ENCODE measurements around the gene LRRC8D. TPM values are rescaled to one million over a fixed set of nuclear protein-coding genes. Genes with fewer than 3 reads are reported as not detected.

Gene LRRC8D
- total RNA-seq, 2 donors from 2014 or later: 8.5 to 49.6 TPM

DNA sequence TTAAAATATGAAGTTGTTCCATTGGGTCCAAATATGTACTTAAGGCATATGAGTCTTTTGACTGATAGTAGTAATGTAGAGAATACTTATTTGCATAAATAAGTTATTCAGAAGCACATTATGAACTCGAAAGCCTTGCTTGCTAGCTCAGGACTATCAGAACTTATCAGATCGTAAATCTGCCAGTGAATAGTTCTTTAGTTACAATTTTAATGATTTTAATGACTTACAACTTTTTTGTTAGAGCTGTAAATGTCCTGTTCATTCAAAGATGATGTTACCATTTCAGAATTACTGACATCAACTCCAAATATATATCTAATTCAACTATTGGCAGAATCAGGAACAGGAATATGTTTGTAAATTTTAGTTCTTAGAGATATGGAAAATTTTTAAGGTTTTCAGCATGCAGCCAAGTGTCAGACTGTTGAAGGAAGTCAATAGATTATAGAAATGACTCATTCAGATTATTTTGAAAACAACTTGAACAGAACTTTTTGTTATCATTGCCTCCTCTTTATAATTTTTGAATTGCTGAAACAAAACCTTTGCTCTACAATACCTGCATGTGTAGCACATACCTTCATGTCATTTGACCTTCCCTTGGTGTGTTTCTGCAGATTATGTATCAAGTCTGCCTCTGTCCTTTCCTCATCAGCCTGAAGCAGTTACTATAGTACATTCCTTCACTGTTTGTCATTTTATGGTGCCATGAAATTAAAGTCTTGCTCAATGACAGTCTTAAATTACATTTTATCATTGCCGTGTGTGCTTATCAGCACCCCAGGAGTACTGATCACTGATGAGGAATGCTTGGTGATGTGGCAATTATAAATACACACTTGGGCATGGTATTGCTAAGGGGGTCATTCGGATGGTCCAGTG is 44.9 kb downstream of the LRRC8D start:
- DNase-seq (ENCODE audit: low spot score): no peak
- no peaks in the 10 kb centered on the region for H3K9me3 ChIP-seq
- no peak overlapping the region for H3K27ac ChIP-seq
- no peak for TF ChIP-seq POLR2A (IDR thresholded peaks at IDR 0.05)
- peak; percentile 18 for TF ChIP-seq POLR2AphosphoS5 (IDR thresholded peaks at IDR 0.05)
- intact Hi-C loops (cut with DNase I): no loop called here
- WGBS: 54% methylated on average over 4 of the region's 4 CpGs
- H3K27me3 ChIP-seq (replicated peaks; ENCODE audit: insufficient read depth): no peaks in the 10 kb centered on the region
- no peaks in the 10 kb centered on the region for H3K4me1 ChIP-seq (replicated peaks)
- H3K4me3 ChIP-seq: no peak overlapping the region
- H3K36me3 ChIP-seq: no peaks in the 10 kb centered on the region

DNA sequence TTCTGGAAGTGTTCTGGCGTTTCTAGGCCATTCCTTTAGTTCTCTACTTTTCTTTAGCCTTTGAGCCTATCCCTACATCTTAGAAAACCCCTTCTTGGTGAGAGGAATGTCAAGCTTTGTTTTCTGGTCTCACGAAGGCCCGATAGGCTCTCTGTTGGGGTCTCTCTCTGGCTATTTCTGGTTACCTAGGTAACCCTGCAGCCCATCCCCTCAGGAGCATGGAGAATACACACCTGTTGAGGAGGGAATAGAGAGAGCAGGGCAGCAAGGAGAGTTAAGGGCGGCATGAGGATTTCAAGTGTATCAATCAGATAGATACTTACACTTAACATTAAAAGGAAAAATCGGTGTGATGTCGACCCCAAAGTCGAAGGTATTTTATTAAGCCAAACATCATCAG is 45.7 kb downstream of the LRRC8D start:
- intact Hi-C loops (cut with DNase I): no loop called here
- WGBS: 94% methylated on average over 7 of the region's 7 CpGs
- Histone ChIP-seq H3K27ac (no peak overlapping the region), H3K9me3 (no peaks in the 10 kb centered on the region), H3K36me3 (no peaks in the 10 kb centered on the region), H3K27me3 (replicated peaks; ENCODE audit: insufficient read depth) (no peaks in the 10 kb centered on the region), H3K4me3 (no peak overlapping the region), H3K4me1 (replicated peaks) (no peaks in the 10 kb centered on the region)
- TF ChIP-seq, protein P1, sequence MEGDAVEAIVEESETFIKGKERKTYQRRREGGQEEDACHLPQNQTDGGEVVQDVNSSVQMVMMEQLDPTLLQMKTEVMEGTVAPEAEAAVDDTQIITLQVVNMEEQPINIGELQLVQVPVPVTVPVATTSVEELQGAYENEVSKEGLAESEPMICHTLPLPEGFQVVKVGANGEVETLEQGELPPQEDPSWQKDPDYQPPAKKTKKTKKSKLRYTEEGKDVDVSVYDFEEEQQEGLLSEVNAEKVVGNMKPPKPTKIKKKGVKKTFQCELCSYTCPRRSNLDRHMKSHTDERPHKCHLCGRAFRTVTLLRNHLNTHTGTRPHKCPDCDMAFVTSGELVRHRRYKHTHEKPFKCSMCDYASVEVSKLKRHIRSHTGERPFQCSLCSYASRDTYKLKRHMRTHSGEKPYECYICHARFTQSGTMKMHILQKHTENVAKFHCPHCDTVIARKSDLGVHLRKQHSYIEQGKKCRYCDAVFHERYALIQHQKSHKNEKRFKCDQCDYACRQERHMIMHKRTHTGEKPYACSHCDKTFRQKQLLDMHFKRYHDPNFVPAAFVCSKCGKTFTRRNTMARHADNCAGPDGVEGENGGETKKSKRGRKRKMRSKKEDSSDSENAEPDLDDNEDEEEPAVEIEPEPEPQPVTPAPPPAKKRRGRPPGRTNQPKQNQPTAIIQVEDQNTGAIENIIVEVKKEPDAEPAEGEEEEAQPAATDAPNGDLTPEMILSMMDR (IDR thresholded peaks at IDR 0.05): no peak
- TF ChIP-seq POLR2A (IDR thresholded peaks at IDR 0.05) (no peak), POLR2AphosphoS5 (IDR thresholded peaks at IDR 0.05) (no peak)
- DNase-seq (ENCODE audit: low spot score): no peak

DNA sequence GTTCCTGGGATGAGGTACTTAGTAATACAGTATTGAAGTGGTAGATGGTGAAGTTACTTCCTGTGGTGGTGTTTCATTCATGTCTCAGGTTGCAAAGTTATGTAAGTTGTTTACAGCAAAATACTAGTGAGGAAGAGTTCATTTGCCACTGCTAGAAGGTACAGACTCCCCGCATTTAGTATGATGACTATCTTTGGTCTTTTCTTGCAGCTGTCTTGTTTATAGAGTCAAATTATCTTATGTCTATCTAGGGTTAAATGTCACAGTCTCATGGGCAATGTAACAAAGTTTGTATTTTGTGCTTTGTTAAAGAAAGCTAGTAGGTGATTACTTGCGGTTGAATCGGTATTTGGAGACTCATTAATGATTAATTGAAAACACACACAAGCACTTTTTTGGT is 50.2 kb downstream of the LRRC8D start:
- intact Hi-C loops (cut with DNase I): no loop called here
- Histone ChIP-seq H3K27me3 (replicated peaks; ENCODE audit: insufficient read depth) (no peaks in the 10 kb centered on the region), H3K4me1 (replicated peaks) (no peaks in the 10 kb centered on the region), H3K36me3 (no peaks in the 10 kb centered on the region), H3K27ac (no peak overlapping the region), H3K9me3 (no peaks in the 10 kb centered on the region), H3K4me3 (no peak overlapping the region)
- no peak for DNase-seq (ENCODE audit: low spot score)
- WGBS: 75% methylated on average over 3 of the region's 3 CpGs
- TF ChIP-seq POLR2AphosphoS5 (IDR thresholded peaks at IDR 0.05): no peak
- no peak for TF ChIP-seq POLR2A (IDR thresholded peaks at IDR 0.05)
- TF ChIP-seq, protein P1 (IDR thresholded peaks at IDR 0.05): no peak

DNA sequence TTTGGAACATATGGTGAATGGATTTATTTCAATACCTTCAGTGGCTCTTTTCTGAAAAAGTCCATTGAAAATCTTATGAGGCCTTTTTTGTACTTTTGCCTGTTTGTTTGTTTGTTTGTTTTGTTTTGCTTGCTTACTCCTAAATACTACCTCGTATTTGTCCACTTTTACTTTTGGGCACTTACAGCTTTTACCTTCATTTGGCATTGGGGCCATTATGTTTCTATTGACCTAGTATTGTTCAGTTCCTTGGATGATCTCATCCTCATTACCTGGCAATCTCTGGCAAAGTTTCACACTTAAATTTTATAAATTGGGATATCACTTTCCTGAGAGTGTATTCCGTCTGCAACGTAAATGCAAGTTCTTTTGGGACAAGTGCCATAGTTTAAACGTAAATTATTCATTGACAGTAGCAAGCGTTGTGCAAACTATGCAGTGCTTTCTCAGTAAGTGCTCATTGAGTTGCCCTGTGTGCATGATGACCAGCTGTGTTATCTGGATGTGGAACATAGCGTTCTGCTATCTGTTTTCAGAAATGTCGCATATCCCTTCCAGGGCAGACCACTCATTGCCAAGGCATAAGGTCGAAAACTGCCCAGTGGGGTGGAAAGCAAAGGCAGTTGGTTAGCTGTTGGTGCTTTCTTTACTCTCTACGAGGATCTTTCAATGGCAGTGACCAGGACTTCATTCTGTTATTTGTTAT is 51.1 kb downstream of the LRRC8D start:
- H3K27me3 ChIP-seq (replicated peaks; ENCODE audit: insufficient read depth): no peaks in the 10 kb centered on the region
- no peak overlapping the region for H3K27ac ChIP-seq
- H3K4me1 ChIP-seq (replicated peaks): no peaks in the 10 kb centered on the region
- TF ChIP-seq POLR2AphosphoS5 (IDR thresholded peaks at IDR 0.05): no peak
- no peak for TF ChIP-seq POLR2A (IDR thresholded peaks at IDR 0.05)
- TF ChIP-seq, protein P1 (IDR thresholded peaks at IDR 0.05): no peak
- no peak overlapping the region for H3K4me3 ChIP-seq
- intact Hi-C loops (cut with DNase I): no loop called here
- 71% methylated on average over 9 of the region's 9 CpGs for WGBS
- no peaks in the 10 kb centered on the region for H3K9me3 ChIP-seq
- DNase-seq (ENCODE audit: low spot score): no peak
- no peaks in the 10 kb centered on the region for H3K36me3 ChIP-seq

DNA sequence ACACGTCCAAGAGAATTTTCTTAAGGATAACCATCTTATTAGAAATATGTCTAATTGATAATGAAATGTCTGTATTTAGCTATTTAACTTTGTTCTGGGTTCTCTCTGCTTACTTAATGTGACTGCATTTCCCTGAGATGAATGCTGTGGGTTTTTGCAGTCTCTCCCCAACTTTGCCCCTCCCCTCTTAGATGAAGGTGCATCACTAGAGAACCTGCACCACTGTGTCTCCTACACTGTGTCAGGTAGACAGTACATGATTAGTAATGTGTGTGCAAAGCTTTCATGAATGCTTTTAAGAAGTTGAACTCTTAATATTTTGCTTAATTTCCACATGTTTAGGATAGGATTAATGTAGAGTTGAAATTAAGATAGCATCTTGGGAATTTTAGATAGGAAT is 51.7 kb downstream of the LRRC8D start:
- Histone ChIP-seq H3K27me3 (replicated peaks; ENCODE audit: insufficient read depth) (no peaks in the 10 kb centered on the region), H3K9me3 (no peaks in the 10 kb centered on the region), H3K4me3 (no peak overlapping the region), H3K4me1 (replicated peaks) (no peaks in the 10 kb centered on the region), H3K36me3 (no peaks in the 10 kb centered on the region), H3K27ac (no peak overlapping the region)
- intact Hi-C loops (cut with DNase I): no loop called here
- DNase-seq (ENCODE audit: low spot score): no peak
- 80% methylated on average over 1 of the region's 1 CpG for WGBS
- TF ChIP-seq, protein P1 (IDR thresholded peaks at IDR 0.05): no peak
